K562 (cell line): ENCODE results near the gene GLIS1.

Experiments
- CC2D1A ChIP-seq: fragments of 450-650 bp; IDR thresholded peaks from 2 replicates; pipeline ENCODE4 v1.6.1; 2017; ENCODE audit warnings: mild to moderate bottlenecking
- CTBP1 ChIP-seq: fragments of 450-650 bp; IDR thresholded peaks from 2 replicates; pipeline ENCODE4 v1.6.1; 2016; ENCODE audit warnings: borderline replicate concordance
- ELK3 ChIP-seq: fragments of 450-650 bp; formaldehyde crosslinking; IDR thresholded peaks from 2 replicates; pipeline ENCODE4 v1.4.0; 2020; ENCODE audit warnings: mild to moderate bottlenecking
- MAX ChIP-seq: sonication (generic); formaldehyde crosslinking; IDR thresholded peaks from 2 replicates; pipeline ENCODE4 v1.9.0; 2022; ENCODE audit warnings: mild to moderate bottlenecking, missing genetic modification reagents
- POLR2A ChIP-seq: fragments of 450-650 bp; conservative IDR thresholded peaks from 2 replicates; pipeline ENCODE4 v1.6.1; 2016
- TAF1 ChIP-seq: IDR thresholded peaks from 2 replicates; pipeline ENCODE4 v1.6.1; 2011; ENCODE audit warnings: mild to moderate bottlenecking, low read length, moderate library complexity; ENCODE audit not compliant: insufficient read depth, control insufficient read depth, severe bottlenecking; ENCODE audit errors: extremely low read depth

DNA sequence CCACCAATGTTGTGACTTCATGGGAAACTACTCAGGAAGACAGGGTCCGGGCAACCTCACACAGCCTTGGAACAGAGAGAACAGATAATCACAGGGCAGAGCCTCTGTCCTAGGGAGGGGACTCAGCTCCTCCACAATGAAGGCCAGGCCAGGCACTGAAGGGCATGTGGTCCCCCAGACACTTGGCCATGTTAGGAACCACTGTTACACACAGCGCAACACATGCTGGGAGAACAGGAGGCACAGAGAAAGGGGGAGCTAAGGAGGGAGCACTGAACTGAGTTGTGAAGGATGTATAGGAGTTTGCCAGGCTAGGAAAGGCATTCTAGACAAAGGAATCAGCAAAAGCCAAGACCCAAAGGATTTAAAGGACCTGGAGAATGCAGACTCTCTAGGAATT, 152.2 kb downstream of the GLIS1 start:
- TF ChIP-seq TAF1 (no peak), POLR2A (no peak), ELK3 (CRISPR knock-in tag) (no peak), CTBP1 (no peak), CC2D1A (no peak), MAX (CRISPR knock-in tag) (no peak)
